HG02885 (cell line): ENCODE results near the gene MTLN.
"Not testable (repeated sequence)": the region's sequence is repeated elsewhere in the genome, so short reads cannot be mapped to it uniquely, and the experiment has no call there.

Experiments
- ATAC-seq: cut with Tn5 transposase; IDR thresholded peaks from one replicate; pipeline ENCODE4 v1.9.1; 2021; ENCODE audit warnings: mild to moderate bottlenecking; ENCODE audit not compliant: unreplicated experiment, poor library complexity

MTLN gene

DNA sequence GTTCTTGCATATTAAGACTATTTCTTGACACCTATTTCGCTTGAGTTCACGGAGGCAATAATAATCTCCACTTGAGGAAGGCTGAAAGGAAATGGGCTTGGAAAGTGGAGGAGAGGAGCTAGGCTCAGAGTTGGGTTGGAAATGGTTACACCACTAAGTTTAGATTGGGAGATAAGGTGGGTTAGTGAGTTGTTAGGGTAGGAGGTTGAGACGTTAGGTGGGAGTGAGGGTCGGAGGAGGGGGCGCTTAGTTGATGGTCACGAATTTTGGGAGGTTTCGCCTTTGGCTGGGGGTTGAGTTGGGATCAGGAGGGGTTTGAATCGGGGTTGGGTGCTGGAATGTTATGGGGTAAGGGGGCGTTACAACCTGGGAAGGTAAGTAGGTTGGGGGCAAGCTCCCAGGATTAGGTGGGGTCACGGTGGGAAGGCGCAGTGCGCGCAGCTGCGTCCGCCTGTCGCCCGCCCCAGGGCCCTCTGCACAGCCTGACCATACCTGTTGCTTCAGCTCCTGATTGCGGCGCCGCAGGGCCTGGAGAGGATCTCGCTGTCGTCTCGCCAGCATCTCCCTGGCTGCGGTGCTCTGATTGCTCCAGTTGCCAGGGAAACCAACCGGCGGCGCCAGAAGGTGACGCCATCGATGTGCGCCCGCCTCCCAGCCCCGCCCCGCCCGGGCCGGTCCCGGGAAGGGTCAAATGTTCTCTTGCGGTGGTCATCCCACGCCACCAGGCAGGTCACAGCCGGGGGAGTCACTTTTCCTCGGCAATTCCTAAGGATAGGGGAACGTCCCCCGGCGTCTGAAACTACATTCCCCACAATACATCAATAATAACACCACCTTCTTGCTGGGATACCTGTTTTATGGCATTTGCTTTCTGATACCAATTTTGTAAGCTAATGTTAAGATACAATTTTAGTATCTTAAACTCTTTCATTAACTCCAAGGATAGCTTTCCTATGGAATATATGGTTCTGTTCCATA is 7.7 kb downstream of the MTLN start, which contains the start of gene NPHP1:
Gene NPHP1 (minus strand): TSS at position 606 of the 978 bp plus-strand sequence. CDS start 45 bp downstream, at position 561.
- peak; percentile 98 for ATAC-seq

DNA sequence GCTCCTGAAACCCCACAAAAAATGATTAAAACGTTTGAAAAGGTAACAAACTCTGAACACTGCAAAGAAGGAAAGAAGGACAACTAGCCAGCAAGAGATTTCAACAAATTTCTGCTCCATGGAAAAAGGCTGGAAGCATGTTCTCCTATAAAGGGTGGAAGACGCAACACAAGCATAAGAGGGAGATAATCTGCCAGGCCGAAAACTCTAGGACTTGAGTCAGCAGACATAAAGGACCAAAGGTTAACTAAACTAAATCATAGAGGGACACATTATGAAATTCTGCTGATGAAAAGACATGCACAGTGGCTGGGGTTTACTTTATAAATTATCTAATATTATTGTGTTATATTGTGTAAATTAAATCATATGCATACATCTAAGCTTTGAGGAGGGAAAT is 14.3 kb downstream of the MTLN start:
- no peak for ATAC-seq

DNA sequence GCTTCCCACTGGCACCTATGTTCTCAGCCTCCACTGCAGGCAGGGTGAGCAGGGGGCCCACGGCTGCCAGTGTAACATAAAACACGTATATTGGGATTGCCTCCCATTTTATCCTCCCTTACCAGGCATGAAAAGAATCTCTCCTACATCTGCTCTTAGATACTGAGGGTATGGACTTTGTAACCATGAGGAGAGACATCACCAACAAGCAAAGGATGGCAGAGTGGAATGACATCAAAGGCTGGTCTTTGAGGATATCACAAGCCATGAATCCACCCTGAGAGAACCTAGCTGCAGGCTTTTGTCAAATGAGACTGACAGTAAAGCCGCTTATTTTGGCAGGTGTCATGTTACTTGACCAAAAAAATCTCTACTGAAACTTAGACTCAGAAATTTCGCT is 14.9 kb downstream of the MTLN start:
- ATAC-seq: no peak

DNA sequence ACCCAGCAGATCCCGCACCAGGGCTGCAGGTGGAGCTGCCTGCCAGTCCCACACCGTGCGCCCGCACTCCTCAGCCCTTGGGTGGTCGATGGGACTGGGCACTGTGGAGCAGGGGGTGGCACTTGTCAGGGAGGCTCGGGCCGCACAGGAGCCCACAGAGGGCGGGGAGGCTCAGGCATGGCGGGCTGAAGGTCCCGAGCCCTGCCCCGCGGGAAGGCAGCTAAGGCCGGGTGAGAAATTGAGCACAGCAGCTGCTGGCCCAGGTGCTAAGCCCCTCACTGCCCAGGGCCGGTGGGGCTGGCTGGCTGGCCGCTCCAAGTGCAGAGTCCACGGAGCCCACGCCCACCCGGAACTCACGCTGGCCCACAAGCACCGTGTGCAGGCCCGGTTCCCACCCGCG is 22.2 kb downstream of the MTLN start:
- ATAC-seq: not testable (repeated sequence)

DNA sequence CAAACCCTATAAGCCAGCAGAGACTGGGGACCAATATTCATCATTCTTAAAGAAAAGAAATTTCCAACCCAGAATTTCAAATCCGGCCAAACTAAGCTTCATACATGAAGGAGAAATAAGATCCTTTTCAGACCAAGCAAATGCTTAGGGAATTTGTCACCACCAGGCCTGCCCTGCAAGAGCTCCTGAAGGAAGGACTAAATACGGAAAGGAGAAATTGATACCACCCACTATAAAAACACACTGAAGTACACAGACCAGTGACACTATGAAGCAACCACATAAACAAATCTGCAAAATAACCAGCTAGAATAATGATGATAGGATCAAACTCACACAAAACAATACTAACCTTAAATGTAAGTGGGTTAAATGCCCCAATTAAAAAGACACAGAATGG is 29.9 kb downstream of the MTLN start:
- ATAC-seq: no peak

DNA sequence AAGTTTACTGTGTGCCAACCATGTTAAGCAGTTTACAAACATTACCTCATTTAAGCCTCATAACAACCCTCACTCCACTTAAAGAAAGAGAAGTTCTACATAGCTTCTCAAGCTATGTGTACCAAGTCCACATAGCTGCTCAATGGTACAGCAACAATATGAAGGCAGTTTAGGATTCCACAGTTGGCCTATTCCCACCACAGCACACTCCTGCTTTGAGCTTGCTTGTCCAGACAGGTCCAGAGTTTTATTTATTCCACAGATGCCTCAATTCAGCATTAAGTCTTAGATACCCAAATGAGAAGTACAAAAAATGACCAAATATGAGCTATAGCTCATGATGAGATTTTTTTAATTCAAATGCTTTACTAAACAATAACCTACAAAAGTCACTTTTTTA is 32.3 kb downstream of the MTLN start:
- ATAC-seq: no peak

DNA sequence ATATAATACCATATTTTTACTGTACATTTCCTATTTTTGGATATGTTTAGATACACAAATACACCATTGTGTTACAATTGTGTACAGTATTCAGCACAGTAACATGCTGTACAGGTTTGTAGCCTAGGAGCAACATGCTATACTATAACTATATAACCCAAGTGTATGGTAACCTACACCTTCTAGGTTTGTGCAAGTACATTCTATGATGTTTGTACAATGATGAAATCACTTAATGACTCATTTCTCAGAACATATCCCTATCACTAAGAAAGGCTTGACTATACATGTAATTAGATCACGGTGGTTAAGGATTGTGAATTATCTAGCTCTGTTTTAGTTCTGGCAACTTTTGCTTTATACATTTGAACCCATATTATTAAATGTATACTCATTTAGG is 38.8 kb downstream of the MTLN start:
- no peak for ATAC-seq

DNA sequence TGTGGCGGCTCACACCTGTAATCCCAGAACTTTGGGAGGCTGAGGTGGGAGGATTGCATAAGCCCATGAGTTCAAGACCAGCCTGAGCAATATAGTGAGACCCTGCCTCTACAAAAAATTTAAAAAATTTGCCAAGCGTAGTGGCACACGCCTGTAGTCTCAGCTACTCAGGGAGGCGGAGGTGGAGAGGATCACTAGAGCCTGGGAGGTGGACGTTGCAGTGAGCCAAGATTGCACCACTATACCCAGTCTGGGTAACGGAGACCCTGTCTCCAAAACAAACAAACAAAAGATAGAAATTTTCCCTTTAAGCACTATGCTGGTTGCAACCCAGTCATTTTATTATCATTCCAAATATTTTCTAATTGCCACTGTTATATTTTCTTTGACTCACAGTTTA is 39.8 kb downstream of the MTLN start:
- no peak for ATAC-seq

DNA sequence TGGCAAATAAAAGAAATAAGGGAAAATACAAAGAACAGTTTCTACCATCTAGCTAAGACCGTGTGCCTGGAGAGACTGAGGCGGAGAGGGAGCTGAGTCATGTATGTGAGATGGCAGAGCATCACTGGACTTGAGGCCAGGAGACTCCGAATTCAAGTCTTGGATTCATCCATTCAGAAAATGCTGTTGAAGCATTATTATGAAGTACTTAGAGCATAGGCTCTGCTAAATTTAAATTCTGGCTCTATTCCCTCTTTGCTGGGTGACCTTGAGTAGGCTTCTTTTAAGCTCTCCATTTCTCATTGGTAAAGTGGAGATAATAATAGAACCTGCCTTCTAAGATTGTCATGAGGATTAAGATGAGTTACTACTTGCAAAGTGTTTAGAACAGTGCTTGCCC is 42.2 kb downstream of the MTLN start:
- no peak for ATAC-seq

DNA sequence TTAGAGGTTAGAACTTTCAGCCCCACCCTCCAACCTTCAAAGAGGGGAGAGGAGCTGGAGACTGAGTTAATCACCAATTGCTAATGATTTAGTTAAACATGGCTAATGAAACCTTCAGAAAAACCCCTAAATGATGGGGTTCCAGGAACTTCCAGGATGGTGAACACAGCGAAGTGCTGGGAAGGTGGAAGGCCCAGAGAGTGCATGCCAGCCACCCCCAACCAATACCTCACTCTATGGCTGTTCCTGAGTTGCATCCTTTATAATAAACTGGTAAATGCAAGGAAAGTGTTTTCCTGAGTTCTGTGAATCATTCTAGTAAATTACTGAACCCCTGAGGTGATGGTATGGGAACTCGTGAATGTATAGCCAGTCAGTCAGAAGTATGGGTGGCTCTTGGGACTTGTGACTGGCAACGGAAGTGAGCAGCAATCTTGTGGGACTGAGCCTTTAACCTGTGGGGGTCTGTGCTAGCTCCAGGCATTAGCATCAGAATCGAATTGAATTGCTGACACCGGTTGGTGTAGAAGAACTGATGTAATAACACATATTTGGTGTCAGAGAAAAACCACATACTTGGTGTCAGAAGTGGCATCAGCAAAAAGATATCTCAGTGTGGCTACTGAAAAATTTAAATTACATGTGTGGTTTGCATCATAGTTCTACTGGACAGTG is 44.9 kb downstream of the MTLN start:
- no peak for ATAC-seq

DNA sequence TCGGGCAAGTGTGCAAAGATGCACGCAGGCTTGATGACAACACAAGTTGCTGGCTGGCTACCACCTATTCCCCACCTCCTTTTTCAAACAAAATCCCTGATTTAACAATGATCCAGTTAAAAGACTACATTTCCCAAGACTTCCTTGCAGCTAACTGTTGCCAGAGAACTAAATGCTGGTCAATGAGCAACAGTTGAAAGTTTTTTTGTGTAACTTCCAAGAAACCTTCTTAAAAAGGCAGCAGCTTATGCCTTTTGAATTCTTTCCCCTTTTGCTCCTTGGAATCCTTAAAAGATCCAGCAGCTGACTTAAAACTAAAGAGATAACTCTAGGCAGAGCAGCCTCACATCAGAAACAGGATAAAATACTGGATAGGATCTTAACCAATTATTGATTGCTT is 46.1 kb downstream of the MTLN start:
- no peak for ATAC-seq
